HG03196 (cell line): ENCODE measurements around the gene RAB7B.

Source experiments
- ATAC-seq: cut with Tn5 transposase; IDR thresholded peaks from one replicate; pipeline ENCODE4 v1.9.1; 2021; ENCODE audit not compliant: unreplicated experiment

Gene RAB7B

GRCh38 chr1:205929496-205930194 lies 73.5 kb downstream of the RAB7B start:
- no peak for ATAC-seq

DNA sequence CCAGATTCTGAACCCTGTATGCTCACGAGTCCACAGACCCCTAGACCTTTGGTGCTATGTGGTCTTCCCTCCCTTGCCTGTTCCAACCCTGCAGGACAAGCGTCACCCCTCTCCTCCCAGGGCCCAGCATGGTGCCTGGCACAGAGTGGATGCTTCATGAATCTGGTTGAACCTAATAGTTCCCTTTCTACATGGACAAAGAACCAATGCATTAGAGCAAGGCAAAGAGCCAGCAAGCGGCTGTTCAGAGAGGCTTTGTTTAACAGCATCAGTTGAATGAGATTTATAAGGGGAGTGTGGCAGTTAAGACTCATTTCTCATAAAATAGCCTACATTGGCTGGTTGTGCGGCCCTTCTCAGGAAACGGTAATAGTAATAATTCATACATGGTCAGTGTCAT lies 74.9 kb downstream of the RAB7B start:
- no peak for ATAC-seq

- ATAC-seq, result no peak
Measured at GRCh38 chr1:205927676-205928075, 75.5 kb downstream of the RAB7B start.

DNA sequence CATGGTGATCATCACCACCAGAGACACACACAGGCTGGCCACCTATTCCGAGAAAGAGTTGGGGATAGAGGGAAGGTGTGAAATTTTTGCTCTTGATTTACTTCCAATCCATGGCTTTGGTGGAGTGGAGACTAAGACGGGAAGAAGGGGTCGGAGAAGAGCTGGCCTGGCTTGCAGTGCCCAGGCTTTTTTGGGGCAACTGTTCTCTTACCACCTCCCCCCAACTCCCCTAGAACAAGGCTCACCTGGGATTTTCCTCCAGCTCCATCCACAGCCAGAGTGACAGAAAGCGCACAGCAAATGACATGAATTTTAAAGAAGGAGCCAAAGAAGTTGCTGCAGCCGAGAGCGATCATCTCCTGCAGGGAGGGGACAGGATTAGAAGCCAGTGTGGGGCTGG lies 75.9 kb downstream of the RAB7B start:
- ATAC-seq, result no peak
